ENCODE results near the gene SLC3A2. TPM values are rescaled to one million over a fixed set of nuclear protein-coding genes. Genes with fewer than 3 reads are reported as not detected.
A peak's percentile ranks its signal among the peaks of the same experiment; 100 is the strongest.

Gene SLC3A2
- total and polyA plus RNA-seq, 2 of the 13 experiments (the other 11 are each of a cell fraction or from before 2014, with no cell fraction given) = 213 to 226 TPM

DNA sequence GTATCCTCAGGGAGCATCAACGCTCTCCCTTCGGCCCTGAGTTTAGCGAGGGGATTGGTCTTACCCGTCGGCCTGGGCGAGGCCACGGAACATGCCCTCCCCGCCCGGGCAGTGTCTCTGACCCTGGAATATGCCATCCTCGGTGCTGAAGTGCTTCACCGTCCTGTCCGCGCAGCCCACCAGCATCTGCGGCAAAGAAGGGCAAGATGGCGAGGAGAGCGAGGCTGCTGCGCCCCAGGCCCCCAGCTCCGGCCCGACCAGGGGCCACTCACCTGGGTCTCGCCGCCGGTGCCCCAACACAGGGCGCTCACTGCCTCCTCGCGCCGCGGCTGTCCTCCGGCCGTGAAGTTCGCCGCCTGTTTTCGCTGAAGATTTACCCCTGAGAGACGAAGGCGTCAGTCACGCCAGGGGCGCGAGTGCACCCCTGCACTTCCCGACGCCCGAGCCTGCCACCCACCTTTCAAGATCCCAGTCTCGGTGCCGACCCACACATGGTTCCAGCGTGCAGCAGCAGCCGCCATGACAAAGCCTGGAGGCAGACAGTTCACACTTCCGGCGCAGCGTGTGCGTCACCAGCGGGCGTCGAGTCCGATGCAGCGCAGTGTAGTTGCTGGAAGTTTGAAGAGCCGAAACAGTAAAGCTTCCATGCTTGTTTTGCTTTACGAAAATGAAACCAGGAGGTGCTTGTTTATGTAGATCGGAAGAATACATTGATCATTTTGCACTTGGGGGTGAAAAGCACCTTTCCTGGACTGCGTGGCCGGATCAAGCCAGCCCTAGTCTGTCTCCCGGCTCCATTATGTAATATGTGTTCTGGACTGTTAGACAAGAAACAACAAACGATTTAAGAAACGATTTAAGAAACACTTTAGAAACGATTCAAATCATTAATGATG is 41.4 kb upstream of the SLC3A2 start, which contains the start of gene WDR74 (continued):
- TF ChIP-seq, protein P1, sequence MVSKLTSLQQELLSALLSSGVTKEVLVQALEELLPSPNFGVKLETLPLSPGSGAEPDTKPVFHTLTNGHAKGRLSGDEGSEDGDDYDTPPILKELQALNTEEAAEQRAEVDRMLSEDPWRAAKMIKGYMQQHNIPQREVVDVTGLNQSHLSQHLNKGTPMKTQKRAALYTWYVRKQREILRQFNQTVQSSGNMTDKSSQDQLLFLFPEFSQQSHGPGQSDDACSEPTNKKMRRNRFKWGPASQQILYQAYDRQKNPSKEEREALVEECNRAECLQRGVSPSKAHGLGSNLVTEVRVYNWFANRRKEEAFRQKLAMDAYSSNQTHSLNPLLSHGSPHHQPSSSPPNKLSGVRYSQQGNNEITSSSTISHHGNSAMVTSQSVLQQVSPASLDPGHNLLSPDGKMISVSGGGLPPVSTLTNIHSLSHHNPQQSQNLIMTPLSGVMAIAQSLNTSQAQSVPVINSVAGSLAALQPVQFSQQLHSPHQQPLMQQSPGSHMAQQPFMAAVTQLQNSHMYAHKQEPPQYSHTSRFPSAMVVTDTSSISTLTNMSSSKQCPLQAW (CRISPR knock-in tag; IDR thresholded peaks at IDR 0.05) = peak; percentile 76
- peak; percentile 83; the same call in 1 of the 2 replicates for TF ChIP-seq ZNF501 (CRISPR knock-in tag; IDR thresholded peaks at IDR 0.05)
- no peak for TF ChIP-seq HMGA1 (CRISPR knock-in tag; conservative IDR thresholded peaks at IDR 0.05)
- TF ChIP-seq PCBP1 (IDR thresholded peaks at IDR 0.05; ENCODE audit: borderline replicate concordance, low read depth, low read length) = peak; percentile 92; the same call in 1 of the 2 replicates
- TF ChIP-seq ONECUT2 (CRISPR knock-in tag; IDR thresholded peaks at IDR 0.05) = no peak
- TF ChIP-seq, protein P2, sequence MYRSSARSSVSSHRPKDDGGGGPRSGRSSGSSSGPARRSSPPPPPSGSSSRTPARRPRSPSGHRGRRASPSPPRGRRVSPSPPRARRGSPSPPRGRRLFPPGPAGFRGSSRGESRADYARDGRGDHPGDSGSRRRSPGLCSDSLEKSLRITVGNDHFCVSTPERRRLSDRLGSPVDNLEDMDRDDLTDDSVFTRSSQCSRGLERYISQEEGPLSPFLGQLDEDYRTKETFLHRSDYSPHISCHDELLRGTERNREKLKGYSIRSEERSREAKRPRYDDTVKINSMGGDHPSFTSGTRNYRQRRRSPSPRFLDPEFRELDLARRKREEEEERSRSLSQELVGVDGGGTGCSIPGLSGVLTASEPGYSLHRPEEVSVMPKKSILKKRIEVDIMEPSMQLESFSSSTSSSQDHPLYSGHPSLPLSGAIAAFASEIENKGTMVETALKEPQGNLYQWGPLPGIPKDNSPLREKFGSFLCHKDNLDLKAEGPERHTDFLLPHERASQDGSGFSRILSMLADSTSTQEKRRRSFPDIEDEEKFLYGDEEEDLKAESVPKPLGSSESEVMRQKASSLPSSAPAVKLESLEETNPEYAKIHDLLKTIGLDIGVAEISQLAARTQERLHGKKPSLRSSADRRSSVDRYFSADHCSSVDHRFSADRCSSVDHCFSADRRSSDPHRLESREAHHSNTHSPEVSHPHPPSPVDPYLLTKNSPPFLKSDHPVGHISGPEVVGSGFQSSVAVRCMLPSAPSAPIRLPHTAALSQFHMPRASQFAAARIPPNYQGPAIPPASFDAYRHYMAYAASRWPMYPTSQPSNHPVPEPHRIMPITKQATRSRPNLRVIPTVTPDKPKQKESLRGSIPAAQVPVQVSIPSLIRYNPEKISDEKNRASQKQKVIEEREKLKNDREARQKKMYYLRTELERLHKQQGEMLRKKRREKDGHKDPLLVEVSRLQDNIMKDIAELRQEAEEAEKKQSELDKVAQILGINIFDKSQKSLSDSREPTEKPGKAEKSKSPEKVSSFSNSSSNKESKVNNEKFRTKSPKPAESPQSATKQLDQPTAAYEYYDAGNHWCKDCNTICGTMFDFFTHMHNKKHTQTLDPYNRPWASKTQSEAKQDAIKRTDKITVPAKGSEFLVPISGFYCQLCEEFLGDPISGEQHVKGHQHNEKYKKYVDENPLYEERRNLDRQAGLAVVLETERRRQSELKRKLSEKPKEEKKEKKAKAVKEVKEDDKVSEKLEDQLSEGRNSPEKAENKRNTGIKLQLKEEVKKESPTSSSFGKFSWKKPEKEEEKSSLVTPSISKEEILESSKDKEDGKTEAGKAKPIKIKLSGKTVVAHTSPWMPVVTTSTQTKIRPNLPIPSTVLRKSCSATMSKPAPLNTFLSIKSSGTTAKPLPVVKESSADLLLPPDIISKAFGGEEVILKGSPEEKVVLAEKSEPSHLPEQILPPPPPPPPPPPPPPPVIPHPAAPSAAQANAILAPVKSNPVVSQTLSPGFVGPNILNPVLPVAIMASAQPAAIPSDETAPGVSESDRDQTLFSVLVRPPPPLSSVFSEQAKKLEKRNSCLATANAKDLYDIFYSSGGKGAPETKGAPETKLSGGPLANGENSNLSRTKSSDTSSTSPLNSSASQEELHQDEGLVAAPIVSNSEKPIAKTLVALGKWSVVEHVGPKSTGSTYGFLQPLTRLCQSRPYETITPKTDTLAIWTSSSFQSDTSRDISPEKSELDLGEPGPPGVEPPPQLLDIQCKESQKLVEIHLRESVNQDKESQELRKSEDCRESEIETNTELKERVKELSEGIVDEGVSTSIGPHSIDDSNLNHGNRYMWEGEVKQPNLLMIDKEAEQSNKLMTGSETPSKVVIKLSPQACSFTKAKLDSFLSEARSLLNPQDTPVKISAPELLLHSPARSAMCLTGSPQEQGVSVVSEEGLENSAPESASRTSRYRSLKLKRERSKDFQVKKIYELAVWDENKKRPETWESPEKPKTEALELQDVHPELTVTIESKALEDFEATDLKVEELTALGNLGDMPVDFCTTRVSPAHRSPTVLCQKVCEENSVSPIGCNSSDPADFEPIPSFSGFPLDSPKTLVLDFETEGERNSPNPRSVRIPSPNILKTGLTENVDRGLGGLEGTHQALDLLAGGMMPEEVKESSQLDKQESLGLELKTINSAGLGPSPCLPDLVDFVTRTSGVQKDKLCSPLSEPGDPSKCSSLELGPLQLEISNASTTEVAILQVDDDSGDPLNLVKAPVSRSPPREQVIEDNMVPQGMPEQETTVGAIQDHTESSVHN (CRISPR knock-in tag; IDR thresholded peaks at IDR 0.05) = peak; percentile 79; the same call in 1 of the 2 replicates
- TF ChIP-seq BRD4 (CRISPR knock-in tag; IDR thresholded peaks at IDR 0.05) = peak; percentile 91; the same call in 1 of the 2 replicates
- TF ChIP-seq TAF1 (CRISPR knock-in tag; IDR thresholded peaks at IDR 0.05) = peak; percentile 98
- TF ChIP-seq, protein P3, sequence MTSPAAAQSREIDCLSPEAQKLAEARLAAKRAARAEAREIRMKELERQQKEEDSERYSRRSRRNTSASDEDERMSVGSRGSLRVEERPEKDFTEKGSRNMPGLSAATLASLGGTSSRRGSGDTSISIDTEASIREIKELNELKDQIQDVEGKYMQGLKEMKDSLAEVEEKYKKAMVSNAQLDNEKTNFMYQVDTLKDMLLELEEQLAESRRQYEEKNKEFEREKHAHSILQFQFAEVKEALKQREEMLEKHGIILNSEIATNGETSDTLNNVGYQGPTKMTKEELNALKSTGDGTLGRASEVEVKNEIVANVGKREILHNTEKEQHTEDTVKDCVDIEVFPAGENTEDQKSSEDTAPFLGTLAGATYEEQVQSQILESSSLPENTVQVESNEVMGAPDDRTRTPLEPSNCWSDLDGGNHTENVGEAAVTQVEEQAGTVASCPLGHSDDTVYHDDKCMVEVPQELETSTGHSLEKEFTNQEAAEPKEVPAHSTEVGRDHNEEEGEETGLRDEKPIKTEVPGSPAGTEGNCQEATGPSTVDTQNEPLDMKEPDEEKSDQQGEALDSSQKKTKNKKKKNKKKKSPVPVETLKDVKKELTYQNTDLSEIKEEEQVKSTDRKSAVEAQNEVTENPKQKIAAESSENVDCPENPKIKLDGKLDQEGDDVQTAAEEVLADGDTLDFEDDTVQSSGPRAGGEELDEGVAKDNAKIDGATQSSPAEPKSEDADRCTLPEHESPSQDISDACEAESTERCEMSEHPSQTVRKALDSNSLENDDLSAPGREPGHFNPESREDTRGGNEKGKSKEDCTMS (CRISPR knock-in tag; conservative IDR thresholded peaks at IDR 0.05) = 0 out of 2 replicates have a peak, but pooled peaks have one; percentile 25
- no peak for TF ChIP-seq JDP2 (CRISPR knock-in tag; IDR thresholded peaks at IDR 0.05; ENCODE audit: borderline replicate concordance)
- no peak for TF ChIP-seq MAFF (IDR thresholded peaks at IDR 0.05; ENCODE audit: low read depth, low read length)
- peak; percentile 95; the same call in 1 of the 2 replicates for TF ChIP-seq ZNF224 (CRISPR knock-in tag; IDR thresholded peaks at IDR 0.05)
- peak; percentile 69; the same call in 1 of the 2 replicates for TF ChIP-seq ZKSCAN8 (CRISPR knock-in tag; IDR thresholded peaks at IDR 0.05; ENCODE audit: borderline replicate concordance)
- TF ChIP-seq ZNF263 (CRISPR knock-in tag; IDR thresholded peaks at IDR 0.05) = peak; percentile 55; the same call in 1 of the 2 replicates
- TF ChIP-seq EP300 (IDR thresholded peaks at IDR 0.05; ENCODE audit: low read depth in 2 of 2, low read length in 2 of 2) = no peak; a peak in 1 of 4 replicates
- TF ChIP-seq EP300 (CRISPR knock-in tag; IDR thresholded peaks at IDR 0.05; ENCODE audit: borderline replicate concordance) = no peak; the same call in 1 of the 2 replicates
